ENCODE results near the gene WT1.

- TF ChIP-seq EZH2 (IDR thresholded peaks at IDR 0.05; ENCODE audit: borderline replicate concordance, insufficient read depth, low read length, poor library complexity, severe bottlenecking): no peak
- TF ChIP-seq CTCF (IDR thresholded peaks at IDR 0.05; ENCODE audit: poor library complexity, severe bottlenecking): no peak
Observed at GRCh38 chr11:32433914-32434355, 1.4 kb downstream of the WT1 start.

Data from neural cell (in vitro differentiated cells).